Measurements from ENCODE around the gene E2F2.

The E2F2 gene

GRCh38 chr1:23481026-23481597, 49.9 kb downstream of the E2F2 start:
- DNase-seq = no peak

GRCh38 chr1:23480187-23481025, 50.6 kb downstream of the E2F2 start:
- no peak for DNase-seq

GRCh38 chr1:23479666-23479941, 51.4 kb downstream of the E2F2 start:
- no peak for DNase-seq

- DNase-seq = no peak
Measured at GRCh38 chr1:23478896-23479665, 52.0 kb downstream of the E2F2 start.

GRCh38 chr1:23477359-23478144, 53.5 kb downstream of the E2F2 start:
- no peak for DNase-seq

- DNase-seq = no peak
Measured at GRCh38 chr1:23475641-23476040, 55.4 kb downstream of the E2F2 start.

GRCh38 chr1:23475134-23475628, 55.9 kb downstream of the E2F2 start:
- DNase-seq = no peak

- no peak for DNase-seq
Measured at GRCh38 chr1:23473037-23473800, 57.8 kb downstream of the E2F2 start.

- no peak for DNase-seq
Measured at GRCh38 chr1:23472351-23473036, 58.5 kb downstream of the E2F2 start.

- DNase-seq = no peak
Measured at GRCh38 chr1:23471473-23472075, 59.5 kb downstream of the E2F2 start.

- DNase-seq = no peak
Measured at GRCh38 chr1:23470282-23471070, 60.6 kb downstream of the E2F2 start.

GRCh38 chr1:23469372-23469982, 61.6 kb downstream of the E2F2 start:
- no peak for DNase-seq

GRCh38 chr1:23466423-23466989, 64.5 kb downstream of the E2F2 start:
- DNase-seq = no peak

GRCh38 chr1:23463286-23463685, 67.7 kb downstream of the E2F2 start:
- DNase-seq = no peak

GRCh38 chr1:23462766-23463165, 68.3 kb downstream of the E2F2 start:
- DNase-seq = no peak

GRCh38 chr1:23461050-23461449, 70.0 kb downstream of the E2F2 start:
- DNase-seq = no peak

- DNase-seq = no peak
Measured at GRCh38 chr1:23460519-23460918, 70.5 kb downstream of the E2F2 start.

- DNase-seq = no peak
Measured at GRCh38 chr1:23459338-23459757, 71.7 kb downstream of the E2F2 start.
